ENCODE results near the gene EPHA4.

- TF ChIP-seq POLR2A (IDR thresholded peaks at IDR 0.05) (no peak), CTCF (IDR thresholded peaks at IDR 0.05) (no peak)
Measured at GRCh38 chr2:221425353-221425752, 146.8 kb downstream of the EPHA4 start.
